Nephron (organoid): ENCODE measurements around the gene AIP.

Experiments
- H3K27ac Mint-ChIP-seq, 3 experiments: 2 replicates each; pipeline ENCODE4 v1.8.0; 2020; ENCODE audit warnings: mixed read lengths in 3 of 3, mild to moderate bottlenecking in 2 of 3, moderate library complexity in 1 of 3
- H3K27me3 Mint-ChIP-seq: 2 replicates; pipeline ENCODE4 v1.8.0; 2021; ENCODE audit warnings: low read depth, mild to moderate bottlenecking, moderate library complexity, mixed read lengths
- H3K36me3 Mint-ChIP-seq: 2 replicates; pipeline ENCODE4 v1.8.0; 2020; ENCODE audit warnings: low read depth, mixed read lengths
- H3K4me1 Mint-ChIP-seq: 2 replicates; pipeline ENCODE4 v1.8.0; 2020; ENCODE audit warnings: mixed read lengths
- H3K4me3 Mint-ChIP-seq, 3 experiments: 2 replicates each; pipeline ENCODE4 v1.8.0; 2020; ENCODE audit warnings: mild to moderate bottlenecking in 3 of 3, mixed read lengths in 3 of 3, moderate library complexity in 2 of 3
- H3K9me3 Mint-ChIP-seq: 2 replicates; pipeline ENCODE4 v1.8.0; 2020; ENCODE audit warnings: mixed read lengths
- TF ChIP-seq, protein P1 (sequence below), 3 experiments: fragments of 200-600 bp; sonication (generic); IDR thresholded peaks; one replicate each; pipeline ENCODE4 v1.5.0; 2021; ENCODE audit warnings: antibody characterized with exemption in 3 of 3; ENCODE audit not compliant: unreplicated experiment in 3 of 3

Gene AIP

DNA sequence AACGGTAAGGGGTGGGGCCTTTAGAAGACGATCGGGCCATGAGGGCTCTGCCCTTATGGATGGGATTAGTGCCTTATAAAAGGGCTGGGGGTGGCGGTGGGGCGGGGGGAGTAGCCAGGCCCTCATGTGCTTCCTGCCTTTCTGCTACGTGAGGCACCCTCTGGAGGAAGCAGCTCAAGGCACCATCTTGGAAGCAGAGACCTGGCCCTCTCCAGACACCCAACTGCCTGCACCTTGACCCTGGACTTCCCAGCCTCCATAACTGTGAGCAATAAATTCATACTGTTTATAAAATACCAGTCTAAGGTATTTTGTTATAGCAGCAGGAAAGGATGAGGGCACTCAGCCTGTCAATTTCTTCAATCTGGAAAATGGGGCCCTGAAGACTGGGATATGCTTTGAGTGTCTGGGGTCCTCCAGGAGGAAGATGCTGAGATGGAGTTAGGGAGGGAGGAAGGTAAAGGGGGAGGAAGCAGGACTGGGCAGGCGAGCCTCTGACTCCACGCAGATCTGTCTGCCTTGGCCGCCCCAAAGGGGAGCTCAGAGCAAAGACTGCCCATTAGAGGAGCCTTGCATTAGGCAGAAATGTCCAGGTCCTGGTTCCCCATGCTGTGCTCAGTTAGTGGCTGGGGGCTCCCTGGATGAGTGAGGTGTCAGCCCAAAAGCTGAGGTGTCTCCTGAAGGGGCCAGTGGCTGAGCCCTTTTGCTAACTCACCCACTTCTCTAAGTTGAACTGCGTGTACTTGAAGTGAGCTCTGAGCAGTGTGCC lies 35.1 kb downstream of the AIP start:
- Mint-ChIP-seq H3K4me1 (no peaks in the 10 kb centered on the region), H3K9me3 (no peaks in the 10 kb centered on the region), H3K27me3 (peaks cover 24% of the 10 kb centered on the region), H3K36me3 (no peaks in the 10 kb centered on the region), H3K27ac (no peak overlapping the region), H3K4me3 (no peak overlapping the region)
- TF ChIP-seq, protein P1, sequence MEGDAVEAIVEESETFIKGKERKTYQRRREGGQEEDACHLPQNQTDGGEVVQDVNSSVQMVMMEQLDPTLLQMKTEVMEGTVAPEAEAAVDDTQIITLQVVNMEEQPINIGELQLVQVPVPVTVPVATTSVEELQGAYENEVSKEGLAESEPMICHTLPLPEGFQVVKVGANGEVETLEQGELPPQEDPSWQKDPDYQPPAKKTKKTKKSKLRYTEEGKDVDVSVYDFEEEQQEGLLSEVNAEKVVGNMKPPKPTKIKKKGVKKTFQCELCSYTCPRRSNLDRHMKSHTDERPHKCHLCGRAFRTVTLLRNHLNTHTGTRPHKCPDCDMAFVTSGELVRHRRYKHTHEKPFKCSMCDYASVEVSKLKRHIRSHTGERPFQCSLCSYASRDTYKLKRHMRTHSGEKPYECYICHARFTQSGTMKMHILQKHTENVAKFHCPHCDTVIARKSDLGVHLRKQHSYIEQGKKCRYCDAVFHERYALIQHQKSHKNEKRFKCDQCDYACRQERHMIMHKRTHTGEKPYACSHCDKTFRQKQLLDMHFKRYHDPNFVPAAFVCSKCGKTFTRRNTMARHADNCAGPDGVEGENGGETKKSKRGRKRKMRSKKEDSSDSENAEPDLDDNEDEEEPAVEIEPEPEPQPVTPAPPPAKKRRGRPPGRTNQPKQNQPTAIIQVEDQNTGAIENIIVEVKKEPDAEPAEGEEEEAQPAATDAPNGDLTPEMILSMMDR (IDR thresholded peaks at IDR 0.05; ENCODE audit: unreplicated experiment in 3 of 3): no peak

DNA sequence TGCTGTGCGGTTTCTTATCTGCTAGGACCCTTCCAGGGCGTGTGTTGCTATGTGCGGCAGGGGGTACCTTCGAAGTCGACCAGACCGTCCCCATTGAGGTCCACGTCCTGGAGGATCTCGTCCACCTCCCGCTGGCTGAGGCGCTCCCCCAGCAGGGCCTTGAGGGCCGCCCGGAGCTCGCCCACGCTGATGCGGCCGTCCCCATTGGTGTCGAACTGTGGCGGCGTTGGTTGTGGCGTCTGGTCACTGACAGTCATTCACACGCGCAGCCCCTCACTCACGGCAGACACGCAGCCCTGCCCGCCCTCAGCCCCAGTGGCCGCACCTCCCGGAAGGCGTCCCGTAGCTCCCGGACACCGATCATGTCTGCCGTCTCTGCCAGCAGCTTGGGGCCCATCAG lies 36.9 kb downstream of the AIP start:
- TF ChIP-seq, protein P1 (IDR thresholded peaks at IDR 0.05; ENCODE audit: unreplicated experiment in 3 of 3): no peak
- no peaks in the 10 kb centered on the region for H3K4me1 Mint-ChIP-seq
- H3K9me3 Mint-ChIP-seq: no peaks in the 10 kb centered on the region
- H3K4me3 Mint-ChIP-seq: no peak overlapping the region
- H3K36me3 Mint-ChIP-seq: no peaks in the 10 kb centered on the region
- H3K27ac Mint-ChIP-seq: no peak overlapping the region
- peaks cover 19% of the 10 kb centered on the region for H3K27me3 Mint-ChIP-seq

DNA sequence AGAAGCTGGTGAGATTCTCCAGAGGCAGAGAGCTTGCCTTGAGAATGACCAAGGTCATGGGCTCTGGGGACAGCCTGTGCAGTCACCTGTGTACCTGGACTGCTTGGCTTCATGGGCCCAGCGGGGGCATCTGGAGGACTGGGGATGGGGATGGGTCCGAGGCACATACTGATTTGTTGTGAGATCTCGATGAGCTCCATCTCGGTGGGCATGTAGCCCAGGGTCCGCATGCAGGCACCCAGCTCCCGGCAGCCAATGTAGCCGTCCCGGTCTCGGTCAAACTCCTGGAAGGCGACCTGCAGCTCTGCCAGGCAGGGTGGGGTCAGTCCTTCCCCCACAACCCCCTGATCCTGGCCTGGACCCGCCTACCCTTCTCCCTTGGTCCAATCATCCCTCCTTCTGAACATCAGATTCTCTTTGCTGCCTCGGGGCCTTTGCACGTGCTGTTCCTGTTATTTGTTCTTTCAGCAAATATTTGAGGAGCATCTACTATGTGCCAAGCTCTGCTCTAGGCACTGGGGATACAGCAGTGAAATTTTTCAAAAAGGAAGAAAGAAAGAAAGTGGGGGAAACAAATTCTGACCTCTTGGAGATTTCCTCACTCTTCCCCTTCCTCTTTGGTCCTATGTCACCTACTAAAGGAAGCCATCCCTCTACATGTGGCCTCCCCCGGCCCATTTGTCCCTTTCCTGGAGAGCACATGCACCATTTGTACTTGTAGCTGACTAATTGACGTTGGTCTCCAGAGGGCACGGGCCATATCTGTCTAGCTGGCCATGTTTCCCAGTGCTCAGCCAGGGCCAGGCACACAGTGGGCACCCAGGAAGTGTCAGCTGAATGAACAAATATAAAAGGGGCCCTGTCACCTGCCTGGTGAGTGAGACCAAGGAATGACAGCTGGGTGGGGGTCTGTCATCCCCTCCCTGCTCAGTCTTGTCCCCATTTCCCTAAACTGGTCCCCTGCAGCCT lies 38.3 kb downstream of the AIP start:
- TF ChIP-seq, protein P1 (IDR thresholded peaks at IDR 0.05; ENCODE audit: unreplicated experiment in 3 of 3): no peak
- Mint-ChIP-seq H3K4me3 (no peak overlapping the region), H3K4me1 (no peaks in the 10 kb centered on the region), H3K27ac (no peak overlapping the region), H3K36me3 (no peaks in the 10 kb centered on the region), H3K9me3 (no peaks in the 10 kb centered on the region), H3K27me3 (peaks cover 14% of the 10 kb centered on the region)

DNA sequence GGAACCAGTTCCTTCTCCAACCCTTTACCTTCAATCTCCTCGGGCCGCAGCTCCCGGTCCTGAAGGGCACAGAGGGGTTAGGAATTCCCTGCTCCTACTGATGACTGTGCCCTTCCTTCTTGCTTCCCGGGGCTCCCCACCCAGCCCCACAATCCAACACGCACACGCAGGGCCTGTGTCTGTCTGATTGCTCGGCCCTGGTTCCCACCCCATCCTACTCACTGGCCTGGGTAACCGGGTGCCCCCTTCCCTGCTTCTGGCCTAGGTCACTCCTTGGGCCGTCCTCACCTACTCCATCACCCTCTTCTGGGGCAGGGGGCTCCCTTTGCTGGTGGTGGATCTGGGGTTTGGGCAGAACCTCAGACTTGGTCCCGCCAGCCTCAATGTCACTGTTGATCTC lies 39.1 kb downstream of the AIP start:
- no peaks in the 10 kb centered on the region for H3K36me3 Mint-ChIP-seq
- peaks cover 14% of the 10 kb centered on the region for H3K27me3 Mint-ChIP-seq
- H3K9me3 Mint-ChIP-seq: no peaks in the 10 kb centered on the region
- H3K4me3 Mint-ChIP-seq: no peak overlapping the region
- TF ChIP-seq, protein P1 (IDR thresholded peaks at IDR 0.05; ENCODE audit: unreplicated experiment in 3 of 3): no peak
- H3K27ac Mint-ChIP-seq: no peak overlapping the region
- no peaks in the 10 kb centered on the region for H3K4me1 Mint-ChIP-seq

DNA sequence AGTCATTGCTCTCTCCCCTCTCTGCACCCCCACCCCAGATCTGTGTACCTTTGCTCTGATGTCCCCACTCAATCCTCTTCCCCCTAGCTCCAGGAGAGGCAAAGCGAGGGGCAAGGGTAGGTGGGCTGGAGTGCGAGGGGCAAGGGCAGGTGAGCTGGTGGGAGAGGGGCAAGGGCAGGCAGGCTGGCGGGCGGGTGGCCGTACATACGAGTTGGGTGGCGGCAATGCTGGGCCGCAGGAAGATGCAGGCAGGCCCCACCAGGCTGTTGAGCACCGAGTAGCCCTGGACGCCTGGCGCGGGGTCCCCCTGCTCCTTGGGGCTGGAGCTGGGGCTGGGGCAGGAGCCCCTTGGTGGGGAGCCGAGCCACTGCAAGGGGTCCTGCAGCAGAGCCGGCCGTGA lies 39.5 kb downstream of the AIP start:
- H3K9me3 Mint-ChIP-seq: no peaks in the 10 kb centered on the region
- H3K4me3 Mint-ChIP-seq: no peak overlapping the region
- peaks cover 14% of the 10 kb centered on the region for H3K27me3 Mint-ChIP-seq
- H3K36me3 Mint-ChIP-seq: no peaks in the 10 kb centered on the region
- H3K4me1 Mint-ChIP-seq: no peaks in the 10 kb centered on the region
- no peak overlapping the region for H3K27ac Mint-ChIP-seq
- TF ChIP-seq, protein P1 (IDR thresholded peaks at IDR 0.05; ENCODE audit: unreplicated experiment in 3 of 3): no peak
